ENCODE results near the gene IGF2BP3.
"Not testable (repeated sequence)": the region's sequence is repeated elsewhere in the genome, so short reads cannot be mapped to it uniquely, and the experiment has no call there.

The IGF2BP3 gene

DNA sequence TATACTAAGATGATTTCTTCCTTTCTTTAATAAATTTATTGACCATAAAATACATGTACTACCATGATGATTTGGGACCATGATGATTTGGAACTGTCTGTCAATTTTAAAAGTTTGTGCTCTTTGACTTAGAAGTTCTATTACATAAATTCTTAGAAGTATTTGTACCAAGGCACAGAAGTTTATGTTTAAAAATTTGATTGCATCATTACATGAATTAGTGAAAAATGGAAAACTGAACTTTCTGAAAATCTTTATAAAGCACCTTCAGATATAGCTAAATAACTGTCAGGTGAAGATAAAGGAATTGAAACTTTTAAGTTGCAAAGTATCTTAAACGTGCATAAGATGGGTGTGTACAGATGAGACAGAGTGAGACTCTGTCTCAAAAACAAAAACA is 139.2 kb downstream of the IGF2BP3 start:
- Histone ChIP-seq H3K4me1 (ENCODE audit: control insufficient read depth, insufficient read depth, low read length) (no peaks in the 10 kb centered on the region), H3K36me3 (ENCODE audit: control insufficient read depth in 2 of 2, insufficient read depth in 2 of 2, low read length in 2 of 2) (no peaks in the 10 kb centered on the region), H3K9me3 (ENCODE audit: control insufficient read depth in 2 of 2, low read length in 2 of 2) (no peaks in the 10 kb centered on the region), H3K27ac (ENCODE audit: low read length) (no peak overlapping the region), H3K9ac (ENCODE audit: low read length in 2 of 2) (no peak overlapping the region), H3K27me3 (ENCODE audit: control insufficient read depth in 1 of 2, insufficient read depth in 2 of 2, low read length in 2 of 2) (no peaks in the 10 kb centered on the region), H3K4me3 (ENCODE audit: low read length in 2 of 2) (no peak overlapping the region)

GRCh38 chr7:23315366-23315765 is 154.9 kb downstream of the IGF2BP3 start:
- Histone ChIP-seq H3K36me3 (ENCODE audit: control insufficient read depth in 2 of 2, insufficient read depth in 2 of 2, low read length in 2 of 2) (no peaks in the 10 kb centered on the region), H3K4me3 (ENCODE audit: low read length in 2 of 2) (no peak overlapping the region), H3K4me1 (ENCODE audit: control insufficient read depth, insufficient read depth, low read length) (no peaks in the 10 kb centered on the region), H3K27me3 (ENCODE audit: control insufficient read depth in 1 of 2, insufficient read depth in 2 of 2, low read length in 2 of 2) (no peaks in the 10 kb centered on the region), H3K9ac (ENCODE audit: low read length in 2 of 2) (no peak overlapping the region), H3K9me3 (ENCODE audit: control insufficient read depth in 2 of 2, low read length in 2 of 2) (no peaks in the 10 kb centered on the region), H3K27ac (ENCODE audit: low read length) (no peak overlapping the region)

DNA sequence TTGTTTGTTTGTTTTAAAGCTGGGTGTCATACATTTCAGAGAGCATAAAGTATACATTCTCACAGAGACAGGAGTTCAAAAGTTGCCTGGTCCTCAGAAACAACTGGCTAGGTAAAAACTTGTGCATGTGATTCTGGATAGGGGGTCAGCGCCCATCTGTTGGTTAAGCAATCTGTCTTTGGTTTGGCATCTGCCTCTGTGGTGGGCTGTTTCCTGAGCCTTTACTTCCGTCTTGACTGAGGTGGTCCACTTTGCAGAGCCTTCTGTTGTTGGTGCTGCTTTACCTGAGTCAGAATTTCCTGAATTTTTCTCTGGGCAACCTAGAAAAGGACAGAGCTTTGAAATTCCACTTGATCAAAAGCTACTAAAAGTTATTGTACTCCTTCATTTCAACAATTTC is 158.2 kb downstream of the IGF2BP3 start:
- H3K27ac ChIP-seq (ENCODE audit: low read length); H3K9me3 ChIP-seq (ENCODE audit: control insufficient read depth in 2 of 2, low read length in 2 of 2); H3K4me3 ChIP-seq (ENCODE audit: low read length in 2 of 2); H3K9ac ChIP-seq (ENCODE audit: low read length in 2 of 2); H3K27me3 ChIP-seq (ENCODE audit: control insufficient read depth in 1 of 2, insufficient read depth in 2 of 2, low read length in 2 of 2); H3K4me1 ChIP-seq (ENCODE audit: control insufficient read depth, insufficient read depth, low read length): not testable (repeated sequence)
- H3K36me3 ChIP-seq (ENCODE audit: control insufficient read depth in 2 of 2, insufficient read depth in 2 of 2, low read length in 2 of 2) = peaks cover 18% of the 10 kb centered on the region in 2 donors

DNA sequence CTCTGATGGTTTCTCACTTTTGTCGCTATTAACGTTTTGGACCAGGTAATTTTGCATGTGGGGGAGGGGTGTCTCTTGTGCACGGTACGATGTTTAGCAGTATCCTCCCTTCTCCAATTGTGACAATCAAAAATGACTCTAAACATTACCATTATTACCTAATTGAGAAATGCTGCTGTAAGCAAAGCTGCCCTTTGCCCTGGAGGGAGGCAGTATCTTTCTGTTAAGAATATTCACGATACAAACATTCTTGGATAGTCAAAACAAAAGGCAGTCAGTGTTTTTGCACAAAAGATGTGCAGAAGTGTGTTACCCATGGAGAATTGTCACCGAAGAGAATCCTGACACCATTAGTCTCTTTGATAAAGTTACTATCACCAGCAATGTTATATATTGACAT is 161.5 kb downstream of the IGF2BP3 start:
- H3K27me3 ChIP-seq (ENCODE audit: control insufficient read depth in 1 of 2, insufficient read depth in 2 of 2, low read length in 2 of 2) = no peaks in the 10 kb centered on the region
- H3K4me3 ChIP-seq (ENCODE audit: low read length in 2 of 2) = no peak overlapping the region
- H3K36me3 ChIP-seq (ENCODE audit: control insufficient read depth in 2 of 2, insufficient read depth in 2 of 2, low read length in 2 of 2) = peaks cover 18 to 20% of the 10 kb centered on the region in 2 donors
- no peaks in the 10 kb centered on the region for H3K9me3 ChIP-seq (ENCODE audit: control insufficient read depth in 2 of 2, low read length in 2 of 2)
- no peak overlapping the region for H3K27ac ChIP-seq (ENCODE audit: low read length)
- no peaks in the 10 kb centered on the region for H3K4me1 ChIP-seq (ENCODE audit: control insufficient read depth, insufficient read depth, low read length)
- no peak overlapping the region for H3K9ac ChIP-seq (ENCODE audit: low read length in 2 of 2)

- H3K9me3 ChIP-seq (ENCODE audit: control insufficient read depth in 2 of 2, low read length in 2 of 2) = no peaks in the 10 kb centered on the region
- H3K36me3 ChIP-seq (ENCODE audit: control insufficient read depth in 2 of 2, insufficient read depth in 2 of 2, low read length in 2 of 2) = peaks cover 23 to 25% of the 10 kb centered on the region in 2 donors
- H3K27me3 ChIP-seq (ENCODE audit: control insufficient read depth in 1 of 2, insufficient read depth in 2 of 2, low read length in 2 of 2) = no peaks in the 10 kb centered on the region
- H3K27ac ChIP-seq (ENCODE audit: low read length) = no peak overlapping the region
- H3K4me1 ChIP-seq (ENCODE audit: control insufficient read depth, insufficient read depth, low read length) = no peaks in the 10 kb centered on the region
- H3K4me3 ChIP-seq (ENCODE audit: low read length in 2 of 2) = no peak overlapping the region
- no peak overlapping the region for H3K9ac ChIP-seq (ENCODE audit: low read length in 2 of 2)
Observed at GRCh38 chr7:23306936-23307521, 163.3 kb downstream of the IGF2BP3 start.

GRCh38 chr7:23299770-23300300 is 170.5 kb downstream of the IGF2BP3 start:
- peak overlapping the region; percentile 96 to 98 for H3K4me3 ChIP-seq (ENCODE audit: low read length in 2 of 2)
- H3K36me3 ChIP-seq (ENCODE audit: control insufficient read depth in 2 of 2, insufficient read depth in 2 of 2, low read length in 2 of 2) = peaks cover 7 to 8% of the 10 kb centered on the region in 2 donors
- no peaks in the 10 kb centered on the region for H3K9me3 ChIP-seq (ENCODE audit: control insufficient read depth in 2 of 2, low read length in 2 of 2)
- H3K9ac ChIP-seq (ENCODE audit: low read length in 2 of 2) = peak overlapping the region; percentile 93 to 98
- H3K27me3 ChIP-seq (ENCODE audit: control insufficient read depth in 1 of 2, insufficient read depth in 2 of 2, low read length in 2 of 2) = no peaks in the 10 kb centered on the region
- H3K4me1 ChIP-seq (ENCODE audit: control insufficient read depth, insufficient read depth, low read length) = peaks cover 6% of the 10 kb centered on the region
- peak overlapping the region; percentile 69 for H3K27ac ChIP-seq (ENCODE audit: low read length)

DNA sequence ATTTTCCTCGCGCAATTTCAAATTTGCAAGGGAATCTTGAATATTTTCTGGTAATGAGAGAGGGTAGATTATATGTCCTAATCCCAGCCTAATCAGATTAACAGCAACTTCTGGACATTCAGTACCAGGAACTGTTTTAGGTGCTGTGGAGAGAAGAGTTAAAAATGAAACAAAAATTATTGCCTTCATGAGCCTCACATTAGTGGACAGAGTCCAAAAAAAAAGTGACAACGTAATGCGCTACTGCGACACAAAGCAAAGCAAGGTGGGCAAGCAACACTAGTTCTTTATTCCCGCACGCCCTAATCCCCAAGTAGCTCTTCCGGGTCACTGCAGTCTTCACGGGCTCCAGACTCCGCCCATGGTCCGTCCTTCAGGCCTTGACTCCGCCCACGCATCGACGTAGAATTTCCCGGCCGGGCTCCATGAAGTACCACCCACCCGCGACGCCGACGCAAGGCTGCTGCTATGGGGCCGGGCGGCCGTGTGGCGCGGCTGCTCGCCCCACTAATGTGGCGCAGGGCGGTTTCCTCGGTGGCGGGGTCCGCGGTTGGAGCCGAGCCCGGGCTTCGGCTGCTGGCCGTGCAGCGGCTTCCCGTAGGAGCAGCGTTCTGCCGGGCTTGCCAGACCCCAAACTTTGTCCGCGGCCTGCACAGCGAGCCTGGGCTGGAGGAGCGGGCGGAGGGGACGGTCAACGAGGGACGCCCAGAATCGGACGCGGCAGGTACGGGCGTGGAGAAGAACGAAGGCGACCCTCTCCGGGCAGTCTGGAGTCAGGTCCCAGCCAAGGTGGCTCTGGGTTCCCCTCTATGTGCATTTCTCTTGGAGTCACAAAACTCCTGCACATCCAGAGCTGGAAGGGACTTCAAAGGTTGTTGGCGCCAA is 171.2 kb downstream of the IGF2BP3 start, which contains the start of gene MALSU1:
Gene MALSU1 (plus strand): TSS at position 455 of the 885 bp plus-strand sequence. CDS start 14 bp downstream, at position 469.
- Histone ChIP-seq H3K27ac (ENCODE audit: low read length) (peak within 1 kb of the TSS; percentile 69), H3K4me3 (ENCODE audit: low read length in 2 of 2) (peak within 1 kb of the TSS; percentile 96 to 98), H3K4me1 (ENCODE audit: control insufficient read depth, insufficient read depth, low read length) (peaks cover 6% of the 10 kb centered on the region), H3K9me3 (ENCODE audit: control insufficient read depth in 2 of 2, low read length in 2 of 2) (no peaks in the 10 kb centered on the region), H3K36me3 (ENCODE audit: control insufficient read depth in 2 of 2, insufficient read depth in 2 of 2, low read length in 2 of 2) (peaks cover 5 to 8% of the 10 kb centered on the region in 2 donors), H3K9ac (ENCODE audit: low read length in 2 of 2) (peak within 1 kb of the TSS; percentile 93 to 98), H3K27me3 (ENCODE audit: control insufficient read depth in 1 of 2, insufficient read depth in 2 of 2, low read length in 2 of 2) (no peaks in the 10 kb centered on the region)

- H3K4me1 ChIP-seq (ENCODE audit: control insufficient read depth, insufficient read depth, low read length) = peaks cover 6% of the 10 kb centered on the region
- H3K9ac ChIP-seq (ENCODE audit: low read length in 2 of 2) = peak overlapping the region; percentile 76 to 93
- no peaks in the 10 kb centered on the region for H3K27me3 ChIP-seq (ENCODE audit: control insufficient read depth in 1 of 2, insufficient read depth in 2 of 2, low read length in 2 of 2)
- H3K27ac ChIP-seq (ENCODE audit: low read length) = peak overlapping the region; percentile 69
- H3K9me3 ChIP-seq (ENCODE audit: control insufficient read depth in 2 of 2, low read length in 2 of 2) = no peaks in the 10 kb centered on the region
- peak overlapping the region; percentile 96 to 98 for H3K4me3 ChIP-seq (ENCODE audit: low read length in 2 of 2)
- H3K36me3 ChIP-seq (ENCODE audit: control insufficient read depth in 2 of 2, insufficient read depth in 2 of 2, low read length in 2 of 2) = peaks cover 5 to 8% of the 10 kb centered on the region in 2 donors
Observed at GRCh38 chr7:23298141-23298881, 172.0 kb downstream of the IGF2BP3 start.

DNA sequence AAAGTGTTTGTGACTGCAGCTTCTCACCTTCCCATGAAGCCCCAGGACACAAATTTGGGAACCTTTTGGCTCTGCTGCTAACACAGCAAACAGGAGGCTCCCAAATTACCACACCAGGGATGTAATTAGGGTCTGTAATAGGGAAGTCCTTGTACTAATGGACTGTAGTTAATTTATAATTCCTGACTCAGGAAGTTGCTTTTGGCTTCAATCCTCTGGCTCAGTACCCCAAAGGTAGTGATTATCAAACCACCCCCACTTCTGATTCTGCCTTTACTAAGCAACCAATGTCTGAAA is 174.9 kb downstream of the IGF2BP3 start:
- Histone ChIP-seq H3K4me3 (ENCODE audit: low read length in 2 of 2) (no peak overlapping the region), H3K9ac (ENCODE audit: low read length in 2 of 2) (no peak overlapping the region), H3K27ac (ENCODE audit: low read length) (no peak overlapping the region)

GRCh38 chr7:23294549-23295400 is 175.5 kb downstream of the IGF2BP3 start:
- no peaks in the 10 kb centered on the region for H3K27me3 ChIP-seq (ENCODE audit: control insufficient read depth in 1 of 2, insufficient read depth in 2 of 2, low read length in 2 of 2)
- no peak overlapping the region for H3K9ac ChIP-seq (ENCODE audit: low read length in 2 of 2)
- no peaks in the 10 kb centered on the region for H3K36me3 ChIP-seq (ENCODE audit: control insufficient read depth in 2 of 2, insufficient read depth in 2 of 2, low read length in 2 of 2)
- no peak overlapping the region for H3K4me3 ChIP-seq (ENCODE audit: low read length in 2 of 2)
- H3K27ac ChIP-seq (ENCODE audit: low read length) = no peak overlapping the region
- no peaks in the 10 kb centered on the region for H3K4me1 ChIP-seq (ENCODE audit: control insufficient read depth, insufficient read depth, low read length)
- no peaks in the 10 kb centered on the region for H3K9me3 ChIP-seq (ENCODE audit: control insufficient read depth in 2 of 2, low read length in 2 of 2)

More for the DNA sequence above, 174.9 kb downstream of the IGF2BP3 start:
- Histone ChIP-seq H3K36me3 (ENCODE audit: control insufficient read depth in 2 of 2, insufficient read depth in 2 of 2, low read length in 2 of 2) (no peaks in the 10 kb centered on the region), H3K4me1 (ENCODE audit: control insufficient read depth, insufficient read depth, low read length) (peaks cover 3% of the 10 kb centered on the region), H3K27me3 (ENCODE audit: control insufficient read depth in 1 of 2, insufficient read depth in 2 of 2, low read length in 2 of 2) (no peaks in the 10 kb centered on the region), H3K9me3 (ENCODE audit: control insufficient read depth in 2 of 2, low read length in 2 of 2) (no peaks in the 10 kb centered on the region)

Data from stomach smooth muscle (tissue), 2 donors.